HG03108 (cell line): ENCODE data around the gene PRR12.
A peak's percentile ranks its signal among the peaks of the same experiment; 100 is the strongest.
"Not testable (repeated sequence)": the region's sequence is repeated elsewhere in the genome, so short reads cannot be mapped to it uniquely, and the experiment has no call there.

ENCODE experiments used
- ATAC-seq: cut with Tn5 transposase; IDR thresholded peaks from one replicate; pipeline ENCODE4 v1.9.1; 2021; ENCODE audit warnings: moderate library complexity; ENCODE audit not compliant: unreplicated experiment

Gene PRR12

DNA sequence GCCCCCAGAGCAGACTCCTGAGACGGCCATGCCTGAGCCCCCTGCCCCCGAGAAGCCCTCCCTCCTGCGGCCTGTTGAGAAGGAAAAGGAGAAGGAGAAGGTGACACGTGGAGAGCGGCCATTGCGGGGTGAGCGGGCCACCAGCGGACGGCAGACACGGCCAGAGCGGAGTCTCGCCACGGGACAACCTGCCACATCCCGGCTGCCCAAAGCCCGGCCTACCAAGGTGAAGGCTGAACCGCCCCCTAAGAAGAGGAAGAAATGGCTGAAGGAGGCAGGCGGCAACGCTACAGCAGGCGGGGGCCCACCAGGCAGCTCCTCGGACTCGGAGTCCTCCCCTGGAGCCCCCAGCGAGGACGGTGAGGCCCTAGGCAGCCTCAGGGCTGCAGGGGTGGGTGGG, 24.9 kb downstream of the PRR12 start:
- ATAC-seq, result no peak

DNA sequence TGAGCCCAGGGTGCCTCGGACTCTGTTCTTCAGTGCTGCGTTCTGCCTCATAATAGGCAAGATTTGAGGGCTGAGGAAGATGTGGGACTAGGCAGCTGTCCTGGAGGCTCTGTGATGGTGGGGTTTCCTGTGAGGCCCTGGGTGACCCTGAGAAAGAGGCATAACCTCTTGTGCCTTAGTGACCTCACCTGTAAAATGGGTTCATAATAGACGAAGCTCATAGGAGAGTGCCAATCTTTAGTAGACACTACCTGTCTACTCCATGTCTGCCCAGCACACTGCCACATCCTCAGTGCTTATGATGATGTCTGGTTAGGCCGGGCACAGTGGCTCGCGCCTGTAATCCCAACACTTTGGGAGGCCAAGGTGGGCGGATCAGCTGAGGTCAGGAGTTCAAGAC, 25.6 kb downstream of the PRR12 start:
- no peak for ATAC-seq

DNA sequence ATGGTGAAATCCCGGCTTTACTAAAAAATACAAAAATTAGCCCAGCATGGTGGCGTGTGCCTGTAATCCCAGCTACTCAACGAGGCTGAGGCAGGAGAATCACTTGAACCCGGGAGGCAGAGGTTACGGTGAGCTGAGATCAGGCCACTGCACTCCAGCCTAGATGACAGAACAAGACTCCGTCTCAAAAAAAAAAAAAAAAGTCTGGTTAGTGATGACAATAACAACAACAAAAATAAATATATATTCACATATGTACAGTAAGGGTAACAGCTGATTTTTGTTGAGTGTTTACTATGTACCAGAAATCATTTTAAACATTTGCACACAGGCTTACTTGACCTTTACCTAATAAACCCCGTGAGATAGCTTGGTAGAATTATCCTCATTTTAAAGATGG, 26.0 kb downstream of the PRR12 start:
- no peak for ATAC-seq

DNA sequence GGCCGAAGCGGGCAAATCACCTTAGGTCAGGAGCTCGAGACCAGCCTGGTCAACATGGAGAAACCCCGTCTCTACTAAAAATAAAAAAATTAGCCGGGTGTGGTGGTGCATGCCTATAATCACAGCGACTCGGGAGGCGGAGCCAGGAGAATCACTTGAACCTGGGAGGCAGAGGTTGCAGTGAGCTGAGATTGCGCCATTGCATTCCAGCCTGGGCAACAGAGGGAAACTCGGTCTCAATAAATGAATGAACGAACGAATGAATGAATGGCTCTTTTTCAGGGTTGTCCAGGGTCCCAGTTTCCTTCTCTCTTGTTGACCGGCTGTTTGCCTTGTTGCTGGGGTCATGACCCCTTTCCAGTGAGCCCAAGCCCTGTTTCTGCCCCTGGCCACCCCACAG, 26.9 kb downstream of the PRR12 start:
- ATAC-seq, result not testable (repeated sequence)

DNA sequence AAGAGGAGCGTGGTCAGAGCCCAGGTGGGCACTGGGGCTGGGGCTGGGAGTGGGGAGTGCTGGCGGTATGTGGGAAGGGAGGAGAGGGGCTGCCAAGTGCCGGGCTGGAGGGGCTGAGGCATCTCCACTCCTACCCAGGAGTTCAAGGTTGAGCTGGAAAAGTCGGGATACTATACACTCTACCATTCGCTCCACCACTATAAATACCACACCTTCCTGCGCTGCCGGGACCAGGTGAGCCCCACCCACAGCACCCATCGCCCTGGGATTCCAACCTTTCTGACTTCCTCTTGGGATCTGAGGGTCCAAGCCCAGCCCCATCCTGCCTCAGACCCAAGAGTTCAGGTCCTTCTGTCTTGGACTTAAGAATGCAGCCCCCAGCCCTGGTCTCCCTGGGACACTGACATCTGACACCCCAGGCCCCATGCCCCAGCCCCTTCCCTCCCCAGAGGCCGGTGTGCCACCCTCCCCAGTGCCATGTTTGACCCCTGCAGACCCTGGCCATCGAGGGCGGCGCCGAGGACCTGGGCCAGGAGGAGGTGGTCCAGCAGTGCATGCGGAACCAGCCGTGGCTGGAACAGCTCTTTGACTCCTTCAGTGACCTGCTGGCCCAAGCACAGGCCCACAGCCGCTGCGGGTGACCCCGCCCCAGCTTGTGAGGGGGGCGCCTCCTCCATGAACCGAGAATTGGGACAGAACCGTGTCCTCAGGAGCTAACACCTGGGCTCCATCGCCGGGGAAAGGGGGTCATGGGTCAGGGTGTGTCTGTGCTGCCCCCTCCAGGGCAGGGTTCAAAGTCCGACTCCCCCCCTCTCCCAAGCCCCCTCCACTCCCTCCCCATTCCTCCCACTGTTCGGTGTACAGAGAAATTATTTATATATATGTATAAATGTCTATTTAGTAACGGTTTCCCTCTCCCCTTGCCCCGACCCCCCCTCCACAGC, 34.3 kb downstream of the PRR12 start:
- ATAC-seq, result no peak

DNA sequence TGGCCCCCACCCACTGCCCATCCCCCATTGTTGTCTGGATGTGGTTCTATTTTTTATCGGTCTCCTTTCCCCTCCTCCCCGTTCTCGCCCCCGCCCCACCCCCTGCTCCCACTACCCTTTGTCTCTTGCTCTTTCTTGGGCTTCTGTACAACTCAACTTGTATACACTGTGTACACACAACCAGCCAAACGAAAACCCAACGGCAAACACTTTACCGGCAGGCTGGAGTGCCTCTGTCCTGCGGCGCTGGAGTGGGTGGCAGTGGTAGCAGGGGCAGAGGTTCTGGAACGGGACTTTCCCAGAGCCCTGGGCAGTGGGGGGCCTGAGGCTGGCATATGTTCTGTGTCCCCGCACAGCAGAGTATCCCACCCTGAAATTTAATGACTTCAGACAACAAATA, 35.2 kb downstream of the PRR12 start:
- ATAC-seq, result no peak

DNA sequence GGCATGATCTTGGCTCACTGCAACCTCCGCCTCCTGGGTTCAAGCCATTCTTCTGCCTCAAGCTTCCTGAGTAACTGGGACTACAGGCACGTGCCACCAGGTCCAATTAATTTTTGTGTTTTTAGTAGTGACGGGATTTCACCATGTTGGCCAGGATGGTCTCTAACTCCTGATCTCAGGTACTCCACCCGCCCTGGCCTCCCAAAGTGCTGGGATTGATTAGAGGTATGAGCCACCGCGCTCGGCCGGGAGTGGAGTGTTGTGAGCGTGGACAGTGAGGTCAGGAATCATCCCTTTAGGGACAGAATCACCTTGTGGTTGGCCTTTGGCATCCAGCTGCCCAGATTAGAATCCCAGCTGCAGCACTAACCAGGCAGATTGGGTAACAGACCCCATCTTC, 38.7 kb downstream of the PRR12 start:
- no peak for ATAC-seq

DNA sequence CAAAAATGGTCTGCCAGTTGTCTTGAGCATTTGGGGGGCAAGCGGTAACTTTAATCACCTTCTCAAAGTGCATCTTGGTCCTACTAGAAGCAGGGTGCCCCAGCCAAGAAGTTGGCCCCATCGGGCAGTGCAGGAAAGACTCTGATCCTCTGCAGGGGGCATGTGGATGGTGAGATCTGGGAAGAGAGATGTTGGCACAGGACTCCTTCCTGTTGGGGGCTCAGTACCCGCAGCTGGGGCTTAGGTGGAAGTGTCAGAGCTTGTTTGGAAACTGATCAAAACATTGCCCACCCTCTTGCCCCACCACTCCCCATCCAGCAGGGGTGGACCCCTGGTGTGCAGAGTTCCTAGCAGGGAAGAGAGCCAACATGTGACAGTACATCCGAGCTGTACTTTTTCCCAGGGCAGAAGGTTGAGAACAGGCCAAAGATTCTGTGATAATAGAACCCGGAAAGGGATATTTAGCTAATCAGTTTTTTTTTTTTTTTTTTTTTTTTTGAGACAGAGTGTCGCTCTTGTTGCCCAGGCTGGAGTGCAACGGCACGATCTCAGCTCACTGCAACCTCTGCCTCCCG, 40.1 kb downstream of the PRR12 start:
- ATAC-seq, result no peak

DNA sequence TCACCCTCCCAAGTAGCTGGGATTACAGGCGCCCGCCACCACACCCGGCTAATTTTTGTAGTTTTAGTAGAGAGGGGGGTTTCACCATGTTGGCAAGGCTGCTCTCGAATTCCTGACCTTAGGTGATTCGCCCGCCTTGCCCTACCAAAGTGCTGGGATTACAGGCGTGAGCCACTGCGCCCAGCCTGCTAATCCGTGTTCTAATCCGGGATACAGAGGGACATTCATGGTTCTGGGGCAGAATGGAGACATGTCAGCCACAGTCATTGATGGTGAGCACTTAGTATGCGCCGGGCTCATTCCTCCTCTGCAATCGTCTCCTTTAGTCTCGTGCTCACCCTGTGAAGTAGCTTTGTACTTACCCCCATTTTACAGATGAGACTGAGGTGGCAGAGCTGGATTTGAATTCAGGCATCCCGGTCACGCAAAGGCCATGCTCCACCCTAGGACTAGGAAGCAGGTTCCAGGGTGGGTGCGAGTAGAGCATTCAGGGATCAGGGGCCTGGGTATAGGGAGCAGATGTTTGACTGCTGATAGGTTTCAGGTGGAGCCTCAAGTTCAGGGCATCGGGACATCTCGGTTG, 40.7 kb downstream of the PRR12 start:
- no peak for ATAC-seq

DNA sequence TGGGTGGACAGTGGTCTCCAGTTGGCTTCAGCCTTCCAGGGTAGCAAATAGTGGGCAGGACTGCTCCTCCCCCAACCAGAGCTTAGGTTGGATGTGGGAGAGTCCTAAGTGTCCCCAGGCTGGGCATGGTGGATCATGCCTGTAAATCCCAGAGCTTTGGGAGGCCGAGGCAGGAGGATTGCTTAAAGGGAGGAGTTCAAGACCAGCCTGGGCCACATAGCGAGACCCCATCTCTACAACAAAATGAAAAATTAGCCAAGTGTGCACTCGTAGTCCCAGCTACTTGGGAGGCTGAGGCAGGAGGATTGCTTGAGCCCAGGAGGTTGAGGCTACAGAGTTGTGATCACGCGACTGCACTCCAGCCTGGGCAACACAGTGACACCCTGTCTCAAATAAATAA, 41.6 kb downstream of the PRR12 start:
- ATAC-seq, result no peak

DNA sequence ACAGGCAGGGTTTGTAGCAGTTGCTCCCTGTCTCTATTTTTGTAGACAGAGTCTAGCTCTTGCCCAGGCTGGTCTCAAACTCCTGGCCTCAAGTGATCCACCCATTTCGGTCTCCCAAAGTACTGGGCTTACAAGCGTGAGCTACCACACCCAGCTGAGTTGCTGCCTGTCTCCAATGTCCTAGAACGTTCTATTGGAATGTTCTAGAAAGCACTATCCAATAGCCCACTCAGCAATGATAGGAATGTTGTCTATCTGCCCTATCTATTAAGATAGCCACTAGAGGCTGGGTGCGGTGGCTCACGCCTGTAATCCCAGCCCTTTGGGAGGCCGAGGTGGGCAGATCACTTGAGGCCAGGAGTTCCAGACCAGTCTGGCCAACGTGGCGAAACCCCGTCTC, 42.3 kb downstream of the PRR12 start:
- ATAC-seq, result not testable (repeated sequence)

DNA sequence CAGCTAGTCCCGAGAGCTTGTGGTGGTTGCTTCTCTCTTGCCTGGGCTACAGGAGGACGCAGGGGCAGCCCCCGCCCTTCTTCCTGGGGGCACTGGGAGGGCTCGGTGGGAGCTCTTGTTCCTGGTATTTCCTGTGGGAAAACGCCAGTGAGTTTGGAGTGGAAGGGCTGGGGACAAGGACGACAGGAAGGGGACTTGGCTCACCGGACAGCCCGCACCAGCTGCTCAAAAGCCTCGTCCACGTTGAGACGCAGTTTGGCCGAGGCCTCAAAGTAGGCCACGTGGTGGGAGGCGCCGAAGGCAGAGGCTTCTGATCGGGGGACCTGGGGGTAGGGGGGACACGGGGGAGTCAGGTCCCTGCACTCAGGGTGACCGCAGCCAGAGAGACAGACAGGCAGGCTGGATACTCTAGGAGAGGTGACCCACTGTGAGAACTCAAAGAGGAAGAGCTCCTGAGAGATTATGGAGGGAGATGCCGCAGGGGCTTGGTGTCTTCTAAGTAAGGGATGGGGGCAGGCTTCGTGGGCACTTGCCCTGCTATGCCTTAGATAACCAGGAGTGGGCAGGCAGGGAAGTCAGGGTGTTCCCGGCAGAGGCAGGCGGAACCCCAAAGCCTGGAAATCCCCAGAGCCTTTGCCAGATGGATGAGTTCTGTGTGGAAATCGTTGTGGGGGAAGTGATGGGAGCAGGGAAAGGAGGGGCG, 44.7 kb downstream of the PRR12 start:
- no peak for ATAC-seq

DNA sequence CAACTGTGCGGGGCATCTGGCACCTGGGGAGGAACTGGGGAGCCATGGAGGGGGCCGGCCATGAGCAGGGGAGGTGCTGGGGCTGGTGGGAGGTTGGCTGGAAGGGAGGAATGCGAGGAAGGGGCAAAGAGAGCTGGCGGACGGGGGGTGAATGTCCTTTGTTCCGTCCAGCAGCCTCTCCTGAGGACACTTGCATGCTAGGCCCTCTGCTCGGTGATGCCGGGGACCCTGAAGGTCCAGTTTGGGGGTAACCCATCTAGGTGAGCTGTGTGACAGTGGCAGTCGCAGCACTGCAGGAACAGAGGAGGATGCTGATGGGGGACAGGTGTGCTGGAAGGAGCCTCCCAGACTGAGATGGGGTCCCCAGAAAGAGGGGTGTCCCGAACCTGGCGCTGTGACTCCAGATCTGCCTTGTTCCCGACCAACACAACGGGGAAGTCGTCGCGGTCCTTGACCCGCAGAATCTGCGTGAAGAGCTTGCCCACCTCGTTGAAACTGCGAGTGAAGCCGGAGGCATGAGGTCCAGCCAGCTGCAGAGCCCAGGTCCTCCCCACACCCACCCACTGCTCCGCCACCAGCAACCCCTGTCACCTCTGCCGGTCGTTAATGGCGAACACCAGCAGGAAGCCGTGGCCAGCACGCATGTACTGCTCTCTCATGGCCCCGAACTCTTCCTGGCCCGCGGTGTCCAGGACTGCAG, 45.4 kb downstream of the PRR12 start:
- ATAC-seq, result no peak

DNA sequence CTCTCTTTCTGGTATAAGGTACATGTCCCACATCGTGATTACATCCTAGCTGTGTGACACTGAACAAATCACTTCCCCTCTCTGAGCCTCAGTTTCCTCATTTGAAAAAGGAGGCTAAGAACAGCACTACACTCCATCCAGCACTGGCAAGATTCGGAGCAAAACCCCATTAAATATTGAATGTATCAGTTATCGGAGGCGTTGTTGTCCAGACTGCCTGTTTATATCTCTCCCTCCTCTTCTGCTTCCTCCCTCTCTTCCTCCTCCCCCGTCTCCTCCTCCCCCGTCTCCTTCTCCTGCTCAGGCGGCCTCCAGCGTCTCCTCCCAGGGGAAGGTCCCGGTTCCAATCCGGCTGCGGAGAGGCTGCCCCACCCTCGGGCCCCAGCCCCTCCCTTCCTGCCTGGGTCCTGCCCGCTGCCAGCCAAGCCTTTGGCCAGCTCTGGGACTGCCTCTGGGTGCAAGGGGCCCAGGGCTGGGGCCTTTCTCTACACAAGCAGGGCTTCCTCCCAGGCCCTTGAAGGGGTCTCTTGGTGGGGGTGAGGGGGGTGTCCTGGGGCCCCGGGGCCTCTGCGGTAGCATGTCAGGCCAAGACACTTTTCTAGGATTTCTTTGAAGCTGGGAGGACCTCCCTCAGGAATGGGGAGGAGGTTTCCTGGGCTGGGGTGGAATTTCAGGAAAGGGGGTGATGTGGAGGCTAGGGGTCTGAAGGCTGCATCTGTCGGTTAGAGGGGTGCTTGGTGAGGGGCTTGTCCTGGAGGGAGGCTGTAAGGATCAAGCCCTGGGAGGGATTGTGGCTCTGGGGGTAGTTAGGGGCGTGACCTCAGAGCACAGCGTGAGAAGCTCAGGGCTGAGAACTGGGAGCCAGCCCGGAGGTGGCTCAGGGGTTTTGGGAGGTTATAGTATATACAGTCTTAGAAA, 47.1 kb downstream of the PRR12 start:
- no peak for ATAC-seq

DNA sequence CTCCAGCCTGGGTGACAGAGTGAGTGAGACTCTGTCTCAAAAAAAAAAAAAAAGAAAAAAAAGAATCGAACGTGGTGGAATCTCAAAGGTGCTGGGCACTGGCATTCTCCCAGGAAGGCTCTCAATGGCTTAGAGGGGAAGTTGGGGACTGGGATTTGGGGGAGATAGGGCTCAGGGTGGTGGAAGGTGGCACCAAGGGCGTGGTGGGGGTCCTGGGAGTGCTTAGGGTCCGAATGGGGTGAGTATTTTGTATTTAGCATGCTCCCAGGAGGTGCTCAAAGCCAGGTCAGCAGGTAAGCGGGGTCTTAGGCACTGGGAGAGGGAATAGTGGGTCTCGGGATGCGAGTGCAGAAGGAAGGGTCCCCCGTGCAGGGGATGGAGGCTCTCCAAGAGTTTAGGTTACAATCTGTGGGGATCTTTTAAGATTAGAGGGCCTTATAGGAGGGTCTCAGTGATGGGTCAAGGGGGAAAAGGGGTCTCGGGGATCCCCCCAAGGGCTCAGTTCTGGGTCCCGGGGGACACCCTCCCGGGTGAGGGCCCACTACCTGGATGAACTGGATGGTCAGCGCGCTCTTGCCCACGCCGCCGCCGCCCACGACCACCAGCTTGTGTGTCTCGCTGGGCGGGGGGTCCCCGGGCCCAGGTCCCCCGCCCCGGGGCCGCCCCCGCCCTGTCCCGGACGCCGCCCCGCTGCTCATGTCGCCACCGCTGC, 48.6 kb downstream of the PRR12 start:
- ATAC-seq, result no peak

DNA sequence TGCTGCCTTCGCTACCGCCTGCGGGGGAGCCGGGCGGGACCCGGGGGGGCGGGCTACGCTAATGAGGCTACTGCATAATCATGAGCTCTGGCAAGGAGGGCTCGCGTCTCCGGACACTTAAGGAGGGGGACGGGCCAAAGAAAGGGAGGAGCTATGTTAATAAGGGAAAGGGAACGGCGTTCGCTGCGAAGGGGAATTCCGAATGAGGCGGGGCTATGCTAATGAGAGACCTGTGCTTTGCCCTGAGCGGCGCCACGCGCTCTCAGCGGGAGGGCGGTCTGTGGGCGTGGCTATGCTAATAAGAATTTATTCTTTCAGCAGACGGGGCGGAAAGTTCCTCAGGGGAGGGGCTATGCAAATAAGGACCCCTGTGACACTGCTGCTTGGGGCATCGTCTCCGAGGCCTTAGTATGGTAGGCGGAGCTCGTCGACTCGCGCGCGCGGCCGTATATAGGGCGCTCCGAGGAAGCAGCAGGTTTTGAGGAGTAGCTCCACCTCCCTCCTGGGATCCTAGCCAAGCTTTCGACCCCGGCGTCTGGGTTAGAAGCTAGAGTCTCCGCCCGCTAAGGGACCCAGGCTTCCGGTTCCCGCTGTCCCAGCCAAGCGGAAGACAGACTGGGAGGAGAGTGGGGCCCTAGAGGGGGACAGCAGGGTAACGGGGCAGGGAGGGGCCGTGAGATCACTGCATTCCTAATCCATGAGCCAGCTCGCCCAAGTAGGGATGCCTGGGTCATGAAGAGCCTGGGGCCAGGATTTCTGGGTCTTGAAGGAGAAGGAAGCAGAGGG, 49.3 kb downstream of the PRR12 start, which contains the start of gene RRAS:
TSS of gene RRAS (minus strand) at position 31 of the 786 bp plus-strand sequence. CDS start 45 bp downstream, outside the sequence.
- peak; percentile 53 for ATAC-seq

DNA sequence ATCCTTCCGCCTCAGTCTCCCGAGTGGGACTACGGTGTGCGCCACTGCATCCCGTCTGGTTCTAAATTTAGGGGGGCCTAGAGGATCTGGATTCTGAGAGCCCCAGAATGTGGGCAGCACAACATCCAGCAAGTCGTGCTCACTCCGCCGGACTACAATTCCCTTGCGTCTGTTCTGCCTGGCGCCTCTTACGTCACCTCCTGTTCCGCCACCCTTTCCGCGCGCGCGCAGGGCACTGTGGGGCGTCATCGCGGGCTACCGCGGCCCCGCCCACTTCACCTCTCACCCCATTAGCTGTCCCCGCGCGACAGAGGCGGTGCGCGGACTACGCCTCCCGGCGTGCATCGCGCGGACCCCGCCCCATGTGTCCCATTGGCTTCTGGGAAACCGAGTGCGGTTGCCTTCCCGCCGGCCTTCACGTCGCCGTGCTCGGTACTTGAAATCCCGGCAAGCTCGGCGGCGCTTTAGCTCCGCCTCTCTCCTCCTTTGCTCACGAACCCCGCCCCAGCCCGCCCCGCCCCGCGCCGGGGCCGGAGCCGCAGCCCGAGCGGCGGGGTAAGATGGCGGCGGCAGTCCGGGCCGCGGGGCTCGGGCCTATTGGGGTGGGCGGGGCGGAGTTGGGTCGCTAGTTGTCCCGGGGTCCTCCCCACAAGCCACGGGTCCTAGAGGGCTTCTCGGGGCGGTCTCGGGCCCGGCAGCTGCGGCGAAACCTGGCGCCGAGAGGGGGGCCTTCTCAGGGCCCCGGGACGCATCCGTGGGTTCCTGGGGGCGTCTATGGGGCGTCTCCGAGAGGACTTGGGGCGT, 50.9 kb downstream of the PRR12 start, which contains the start of gene SCAF1:
TSS of gene SCAF1 (plus strand) at position 522 of the 804 bp plus-strand sequence. CDS start 2,818 bp downstream, outside the sequence.
- ATAC-seq, result peak; percentile 48
